Skeletal muscle tissue (tissue), 4 donors: ENCODE results near the gene FCHSD2. TPM values are rescaled to one million over a fixed set of nuclear protein-coding genes. Genes with fewer than 3 reads are reported as not detected.

Source experiments
- H3K27ac ChIP-seq: one replicate; pipeline ENCODE4 v1.7.0; 2013; ENCODE audit warnings: mild to moderate bottlenecking, low read depth, low read length, inconsistent platforms
- H3K27me3 ChIP-seq, 3 donors: one replicate each; pipeline ENCODE4 v1.7.0; 2013; ENCODE audit warnings: low read length in 3 of 3; ENCODE audit not compliant: control insufficient read depth in 3 of 3, insufficient read depth in 3 of 3
- H3K36me3 ChIP-seq, 3 donors: one replicate each; pipeline ENCODE4 v1.7.0; 2013; ENCODE audit warnings: low read length in 3 of 3; ENCODE audit not compliant: control insufficient read depth in 3 of 3, insufficient read depth in 3 of 3
- H3K4me1 ChIP-seq, 3 donors: one replicate each; pipeline ENCODE4 v1.7.0; 2013; ENCODE audit warnings: low read length in 3 of 3, mild to moderate bottlenecking in 3 of 3; ENCODE audit not compliant: control insufficient read depth in 3 of 3, insufficient read depth in 3 of 3
- H3K4me3 ChIP-seq, 3 donors: one replicate each; pipeline ENCODE4 v1.7.0; 2013; ENCODE audit warnings: low read length in 3 of 3
- H3K9ac ChIP-seq, 3 donors: one replicate each; pipeline ENCODE4 v1.7.0; 2013; ENCODE audit warnings: low read length in 3 of 3, mild to moderate bottlenecking in 3 of 3, moderate library complexity in 2 of 3, low read depth in 1 of 3
- H3K9me3 ChIP-seq, 3 donors: one replicate each; pipeline ENCODE4 v1.7.0; 2013; ENCODE audit warnings: low read length in 3 of 3; ENCODE audit not compliant: control insufficient read depth in 3 of 3
- total RNA-seq: library from RNA; depleted of rRNA; stranded (reverse); fragments of >200 nt; gene quantifications from one replicate; pipeline ENCODE4 v1.2.3, GENCODE V29; 2014
- donor health status: Osteomylitis.

Gene FCHSD2
- total RNA-seq, 1 donor from 2014 or later: 19.8 TPM

GRCh38 chr11:72951888-72952287, 190.2 kb downstream of the FCHSD2 start:
- H3K36me3 ChIP-seq: no peaks in the 10 kb centered on the region
- no peak overlapping the region for H3K27ac ChIP-seq
- no peaks in the 10 kb centered on the region for H3K9me3 ChIP-seq
- H3K27me3 ChIP-seq: no peaks in the 10 kb centered on the region
- no peak overlapping the region for H3K4me3 ChIP-seq
- peaks cover 2 to 9% (median 8%) of the 10 kb centered on the region in 3 donors for H3K4me1 ChIP-seq
- H3K9ac ChIP-seq: no peak overlapping the region

GRCh38 chr11:72951193-72951592, 190.9 kb downstream of the FCHSD2 start:
- H3K36me3 ChIP-seq: no peaks in the 10 kb centered on the region
- H3K9ac ChIP-seq: no peak overlapping the region
- H3K9me3 ChIP-seq: no peaks in the 10 kb centered on the region
- no peak overlapping the region for H3K27ac ChIP-seq
- H3K27me3 ChIP-seq: no peaks in the 10 kb centered on the region
- no peak overlapping the region for H3K4me3 ChIP-seq
- H3K4me1 ChIP-seq: peaks cover 2 to 9% (median 8%) of the 10 kb centered on the region in 3 donors

GRCh38 chr11:72950685-72951084, 191.4 kb downstream of the FCHSD2 start:
- H3K9ac ChIP-seq: no peak overlapping the region
- H3K4me3 ChIP-seq: no peak overlapping the region
- H3K27ac ChIP-seq: no peak overlapping the region
- H3K36me3 ChIP-seq: no peaks in the 10 kb centered on the region
- H3K9me3 ChIP-seq: no peaks in the 10 kb centered on the region
- H3K27me3 ChIP-seq: no peaks in the 10 kb centered on the region
- peaks cover 2 to 9% (median 8%) of the 10 kb centered on the region in 3 donors for H3K4me1 ChIP-seq

- Histone ChIP-seq H3K9ac (no peak overlapping the region), H3K27me3 (no peaks in the 10 kb centered on the region), H3K4me1 (no peaks in the 10 kb centered on the region), H3K9me3 (no peaks in the 10 kb centered on the region), H3K4me3 (no peak overlapping the region), H3K27ac (no peak overlapping the region), H3K36me3 (no peaks in the 10 kb centered on the region)
Measured at GRCh38 chr11:72947229-72947628, 194.9 kb downstream of the FCHSD2 start.

- Histone ChIP-seq H3K36me3 (no peaks in the 10 kb centered on the region), H3K9ac (no peak overlapping the region), H3K4me1 (no peaks in the 10 kb centered on the region), H3K27ac (no peak overlapping the region), H3K9me3 (no peaks in the 10 kb centered on the region), H3K27me3 (no peaks in the 10 kb centered on the region), H3K4me3 (no peak overlapping the region)
Measured at GRCh38 chr11:72943664-72944063, 198.5 kb downstream of the FCHSD2 start.

- Histone ChIP-seq H3K27ac (no peak overlapping the region), H3K27me3 (no peaks in the 10 kb centered on the region), H3K9ac (no peak overlapping the region), H3K4me1 (no peaks in the 10 kb centered on the region), H3K36me3 (no peaks in the 10 kb centered on the region), H3K4me3 (no peak overlapping the region), H3K9me3 (no peaks in the 10 kb centered on the region)
Measured at GRCh38 chr11:72940417-72940816, 201.7 kb downstream of the FCHSD2 start.

- Histone ChIP-seq H3K36me3 (no peaks in the 10 kb centered on the region), H3K4me3 (no peak overlapping the region), H3K27ac (no peak overlapping the region), H3K4me1 (no peaks in the 10 kb centered on the region), H3K9ac (no peak overlapping the region), H3K9me3 (no peaks in the 10 kb centered on the region), H3K27me3 (no peaks in the 10 kb centered on the region)
Measured at GRCh38 chr11:72939031-72939430, 203.1 kb downstream of the FCHSD2 start.

GRCh38 chr11:72937439-72937838, 204.7 kb downstream of the FCHSD2 start:
- no peaks in the 10 kb centered on the region for H3K9me3 ChIP-seq
- no peaks in the 10 kb centered on the region for H3K27me3 ChIP-seq
- no peak overlapping the region for H3K9ac ChIP-seq
- no peaks in the 10 kb centered on the region for H3K4me1 ChIP-seq
- H3K27ac ChIP-seq: no peak overlapping the region
- H3K4me3 ChIP-seq: no peak overlapping the region
- H3K36me3 ChIP-seq: no peaks in the 10 kb centered on the region

GRCh38 chr11:72935700-72936099, 206.4 kb downstream of the FCHSD2 start:
- Histone ChIP-seq H3K27me3 (no peaks in the 10 kb centered on the region), H3K4me3 (no peak overlapping the region), H3K4me1 (no peaks in the 10 kb centered on the region), H3K9ac (no peak overlapping the region), H3K27ac (no peak overlapping the region), H3K9me3 (no peaks in the 10 kb centered on the region), H3K36me3 (no peaks in the 10 kb centered on the region)

GRCh38 chr11:72932132-72932570, 210.0 kb downstream of the FCHSD2 start:
- Histone ChIP-seq H3K9me3 (no peaks in the 10 kb centered on the region), H3K27ac (no peak overlapping the region), H3K4me1 (no peaks in the 10 kb centered on the region), H3K9ac (no peak overlapping the region), H3K4me3 (no peak overlapping the region), H3K27me3 (no peaks in the 10 kb centered on the region), H3K36me3 (no peaks in the 10 kb centered on the region)

GRCh38 chr11:72930008-72930407, 212.1 kb downstream of the FCHSD2 start:
- Histone ChIP-seq H3K27ac (no peak overlapping the region), H3K9me3 (no peaks in the 10 kb centered on the region), H3K27me3 (no peaks in the 10 kb centered on the region), H3K4me1 (no peaks in the 10 kb centered on the region), H3K4me3 (no peak overlapping the region), H3K9ac (no peak overlapping the region), H3K36me3 (peaks cover 0 to 2% (median 0%) of the 10 kb centered on the region in 3 donors)
